HCT116 (cell line): Measurements from ENCODE around the gene MEGF8. TPM values are rescaled to one million over a fixed set of nuclear protein-coding genes. Genes with fewer than 3 reads are reported as not detected.

Experiments used
- ATAC-seq: fragments of 200-7000 bp; cut with Tn5 transposase; 2 replicates; pipeline ENCODE4 v1.9.1; 2020; ENCODE audit warnings: mild to moderate bottlenecking, moderate library complexity
- BruUV-seq: library from RNA; stranded (reverse); fragments of 400-500 nt; replicated peaks from 2 replicates; lab custom pipeline; 2021; lab: Mats Ljungman, UMichigan
- CTCF ChIA-PET: fragments of 300-600 bp; sonication (Branson Sonifier 250); formaldehyde crosslinking; loops from one replicate; lab custom pipeline; 2021; ENCODE audit warnings: antibody characterized with exemption; lab: Charles Lee
- POLR2A ChIA-PET: fragments of 300-600, 350-600 bp; sonication (Branson Sonifier 250); formaldehyde crosslinking; loops from one replicate; lab custom pipeline; 2021; ENCODE audit warnings: antibody characterized with exemption; lab: Charles Lee
- RAD21 ChIA-PET, 2 experiments: fragments of 300-600 bp; sonication (Branson Sonifier 250); formaldehyde crosslinking; loops; one replicate each; lab custom pipeline; 2023; ENCODE audit warnings: low total read pairs in 2 of 2; ENCODE audit not compliant: uncharacterized antibody in 2 of 2, unreplicated experiment in 2 of 2, low non-redundant PET in 1 of 2; lab: Charles Lee
- DNase-seq: peaks from one replicate; pipeline ENCODE4 v3.0.0-alpha.2; 2010; ENCODE audit warnings: low read depth, low spot score
- H2AFZ ChIP-seq: fragments of 200-600 bp; shearing (Covaris generic), sonication (generic); 2 replicates; pipeline ENCODE4 v1.6.1; 2017; ENCODE audit warnings: low read depth, mixed run types, mixed read lengths, antibody characterized with exemption, low read length; ENCODE audit not compliant: poor library complexity, severe bottlenecking
- H3K27ac ChIP-seq: 2 replicates; pipeline ENCODE4 v1.5.1; 2012; ENCODE audit warnings: low read depth, low read length
- H3K27me3 ChIP-seq: fragments of 200-600 bp; sonication (generic); 2 replicates; pipeline ENCODE4 v1.6.1; 2016; ENCODE audit warnings: mixed run types, low read length, mixed read lengths; ENCODE audit not compliant: insufficient read depth
- H3K36me3 ChIP-seq, 2 experiments: fragments of 200-500 bp in 1 of 2; fragments of 200-600 bp in 1 of 2; sonication (Bioruptor generic) in 1 of 2; sonication (generic) in 1 of 2; 2 replicates each; pipeline versions ENCODE4 v1.5.1 to v1.6.1; 2014 to 2016; ENCODE audit warnings: low read length in 2 of 2, inconsistent platforms in 1 of 2, mixed read lengths in 1 of 2, mixed run types in 1 of 2; ENCODE audit not compliant: insufficient read depth in 2 of 2, control insufficient read depth in 1 of 2
- H3K4me1 ChIP-seq, 2 experiments: fragments of 200-600 bp in 1 of 2; sonication (generic) in 1 of 2; 2 replicates each; pipeline versions ENCODE4 v1.5.1 to v1.6.1; 2012 to 2017; ENCODE audit warnings: low read length in 2 of 2, inconsistent platforms in 1 of 2, mild to moderate bottlenecking in 1 of 2, mixed read lengths in 1 of 2, mixed run types in 1 of 2, moderate library complexity in 1 of 2; ENCODE audit not compliant: insufficient read depth in 2 of 2, control insufficient read depth in 1 of 2
- H3K4me2 ChIP-seq: fragments of 200-600 bp; sonication (generic); 2 replicates; pipeline ENCODE4 v1.6.1; 2017; ENCODE audit warnings: mixed run types, low read length, mixed read lengths
- H3K4me3 ChIP-seq, 2 experiments: fragments of 200-600 bp in 1 of 2; sonication (generic) in 1 of 2; replicated peaks in 1 of 2; 2 replicates each; pipeline ENCODE4 v1.5.1; 2011 to 2016; ENCODE audit warnings: low read length in 2 of 2, control low read depth in 1 of 2, low read depth in 1 of 2, mild to moderate bottlenecking in 1 of 2, mixed read lengths in 1 of 2, mixed run types in 1 of 2
- H3K79me2 ChIP-seq: fragments of 200-600 bp; sonication (generic); 2 replicates; pipeline ENCODE4 v1.6.1; 2017; ENCODE audit warnings: mild to moderate bottlenecking, mixed run types, low read length, moderate library complexity, mixed read lengths; ENCODE audit not compliant: insufficient read depth
- H3K9ac ChIP-seq: fragments of 200-600 bp; sonication (generic); 2 replicates; pipeline ENCODE4 v1.6.1; 2016; ENCODE audit warnings: low read length, mixed read lengths
- H3K9me2 ChIP-seq: fragments of 200-600 bp; sonication (generic), shearing (Covaris generic); 2 replicates; pipeline ENCODE4 v1.6.1; 2017; ENCODE audit warnings: mixed run types, mild to moderate bottlenecking, moderate library complexity; ENCODE audit not compliant: insufficient read depth
- H3K9me3 ChIP-seq, 2 experiments: fragments of 200-500 bp in 1 of 2; fragments of 200-600 bp in 1 of 2; sonication (Bioruptor generic) in 1 of 2; sonication (generic) in 1 of 2; 2 replicates each; pipeline ENCODE4 v1.6.1; 2014 to 2017; ENCODE audit warnings: low read length in 2 of 2, mixed read lengths in 2 of 2, inconsistent platforms in 1 of 2, low read depth in 1 of 2, mild to moderate bottlenecking in 1 of 2, mixed run types in 1 of 2, moderate library complexity in 1 of 2; ENCODE audit not compliant: control insufficient read depth in 1 of 2, insufficient read depth in 1 of 2
- H4K20me1 ChIP-seq: fragments of 200-600 bp; sonication (generic), shearing (Covaris generic); 2 replicates; pipeline ENCODE4 v1.6.1; 2017; ENCODE audit warnings: mixed run types, mild to moderate bottlenecking, moderate library complexity; ENCODE audit not compliant: insufficient read depth
- CBX3 ChIP-seq: IDR thresholded peaks from 2 replicates; pipeline ENCODE4 v1.6.1; 2012; ENCODE audit warnings: low read depth
- CEBPB ChIP-seq: IDR thresholded peaks from 2 replicates; pipeline ENCODE4 v1.6.1; 2012; ENCODE audit warnings: low read depth
- EGR1 ChIP-seq: IDR thresholded peaks from 2 replicates; pipeline ENCODE4 v1.6.1; 2012; ENCODE audit warnings: low read depth
- ELF1 ChIP-seq: IDR thresholded peaks from 2 replicates; pipeline ENCODE4 v1.6.1; 2012; ENCODE audit warnings: low read depth, borderline replicate concordance
- EZH2 ChIP-seq: fragments of 200-600 bp; sonication (generic); IDR thresholded peaks from 2 replicates; pipeline ENCODE4 v1.6.1; 2017; ENCODE audit warnings: antibody characterized with exemption, mixed run types
- EZH2phosphoT487 ChIP-seq: fragments of 200-600 bp; IDR thresholded peaks from 2 replicates; pipeline ENCODE4 v1.6.1; 2018; ENCODE audit warnings: antibody characterized with exemption, borderline replicate concordance
- FOSL1 ChIP-seq: IDR thresholded peaks from 2 replicates; pipeline ENCODE4 v1.6.1; 2012; ENCODE audit warnings: low read depth
- JUND ChIP-seq: IDR thresholded peaks from 2 replicates; pipeline ENCODE4 v1.6.1; 2012
- POLR2A ChIP-seq: IDR thresholded peaks from 2 replicates; pipeline ENCODE4 v1.7.0; 2011; ENCODE audit warnings: borderline replicate concordance; ENCODE audit not compliant: insufficient read depth, insufficient read length; ENCODE audit errors: extremely low read depth
- POLR2AphosphoS5 ChIP-seq: IDR thresholded peaks from 2 replicates; pipeline ENCODE4 v1.6.1; 2011; ENCODE audit warnings: mild to moderate bottlenecking, low read depth, low read length, moderate library complexity
- SIN3A ChIP-seq: IDR thresholded peaks from 2 replicates; pipeline ENCODE4 v1.6.1; 2012; ENCODE audit warnings: low read depth
- SP1 ChIP-seq: IDR thresholded peaks from 2 replicates; pipeline ENCODE4 v1.6.1; 2012; ENCODE audit warnings: low read depth
- SRF ChIP-seq: IDR thresholded peaks from 2 replicates; pipeline ENCODE4 v1.6.1; 2012; ENCODE audit warnings: low read depth
- TCF7L2 ChIP-seq: IDR thresholded peaks from 2 replicates; pipeline ENCODE4 v1.7.0; 2011; ENCODE audit warnings: borderline replicate concordance, inconsistent platforms; ENCODE audit not compliant: insufficient read depth, insufficient read length; ENCODE audit errors: extremely low read depth
- YY1 ChIP-seq: IDR thresholded peaks from 2 replicates; pipeline ENCODE4 v1.6.1; 2011; ENCODE audit warnings: low read length, low read depth, moderate library complexity, mild to moderate bottlenecking; ENCODE audit not compliant: insufficient replicate concordance; ENCODE audit errors: extremely low read depth
- ZFX ChIP-seq: fragments of 450-650 bp; IDR thresholded peaks from 2 replicates; pipeline ENCODE4 v1.6.1; 2017
- ZNF274 ChIP-seq: fragments of 200-500 bp; sonication (Bioruptor generic); IDR thresholded peaks from 2 replicates; pipeline ENCODE4 v1.6.1; 2014; ENCODE audit warnings: mild to moderate bottlenecking, low read depth, low read length, inconsistent platforms
- intact Hi-C: fragments of 100-400 bp; cut with micrococcal nuclease; formaldehyde crosslinking; loops from 2 replicates; pipeline ENCODE4 v1.10.0; 2022
- total RNA-seq: library from RNA; stranded (reverse); gene quantifications from one replicate; pipeline ENCODE4 v1.2.1, GENCODE V29; 2021; ENCODE audit not compliant: unreplicated experiment
- TF ChIP-seq, protein P1 (sequence below): IDR thresholded peaks from 2 replicates; pipeline ENCODE4 v1.6.1; 2011; ENCODE audit warnings: mild to moderate bottlenecking, low read length, moderate library complexity; ENCODE audit not compliant: insufficient replicate concordance; ENCODE audit errors: extremely low read depth
- TF ChIP-seq, protein P2 (sequence below): IDR thresholded peaks from 2 replicates; pipeline ENCODE4 v1.6.1; 2012
- TF ChIP-seq, protein P3 (sequence below): IDR thresholded peaks from 2 replicates; pipeline ENCODE4 v1.6.1; 2012

The MEGF8 gene
- total RNA-seq, 1 experiment from 2014 or later: 24.0 TPM

DNA sequence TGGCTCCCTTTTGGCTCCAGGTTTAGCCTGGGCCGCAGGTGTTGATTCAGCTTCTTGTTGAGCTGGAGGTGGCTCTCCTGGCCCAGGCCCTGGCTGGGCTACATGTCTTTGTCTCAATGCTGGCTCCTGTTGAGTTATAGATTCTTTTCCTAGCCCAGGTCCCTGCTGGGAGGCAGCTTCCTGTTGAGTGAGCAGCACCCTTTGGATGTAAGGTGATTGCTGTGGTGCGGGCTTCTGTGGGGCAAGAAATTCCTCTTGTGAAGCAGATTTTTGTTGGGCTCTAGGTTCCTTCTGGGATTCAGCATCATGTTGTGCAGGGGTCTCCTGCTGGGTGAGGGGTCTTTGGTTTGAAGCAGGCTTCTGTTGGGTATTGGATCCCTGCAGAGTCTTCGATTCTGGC lies 101.2 kb downstream of the MEGF8 start (continued):
- TF ChIP-seq SP1 (no peak), FOSL1 (no peak), CEBPB (no peak), ZFX (no peak), ELF1 (no peak), SRF (no peak), CBX3 (no peak), JUND (no peak)

DNA sequence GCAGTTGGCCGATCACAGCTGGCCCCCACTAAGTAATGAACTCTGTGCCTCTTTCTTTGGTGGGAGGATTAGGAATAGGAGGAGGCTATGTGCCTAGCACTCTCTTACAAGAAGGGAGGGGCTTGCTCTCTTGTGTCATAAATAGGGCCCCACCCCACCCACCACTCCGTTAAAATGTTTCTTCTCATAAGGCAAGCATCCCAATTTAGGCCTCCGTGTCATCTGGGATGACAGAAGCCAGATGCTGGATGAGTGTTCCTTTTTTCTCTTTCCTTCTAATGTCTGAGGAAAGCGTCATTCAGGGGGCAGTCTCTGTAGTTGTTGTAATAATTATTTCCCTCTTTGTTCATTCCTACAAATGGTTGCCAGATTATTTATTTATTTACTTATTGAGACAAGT lies 101.9 kb downstream of the MEGF8 start, which contains the start of gene LIPE:
Gene LIPE (minus strand): TSS at position 76 of the 400 bp plus-strand sequence. CDS start 239 bp downstream, outside the sequence.
- ChIA-PET CTCF (interaction anchor here (1.7 kb wide), 1 partner anchor 13 kb away, joined by 4 read pairs; no protein-coding TSS in a partner anchor), POLR2A (no interaction called here), RAD21 (no interaction called here)
- DNase-seq: no peak
- no peaks in the 10 kb centered on the region for H3K79me2 ChIP-seq
- H3K4me2 ChIP-seq: no peak within 1 kb of the TSS
- no peak for TF ChIP-seq ZNF274
- no peak for TF ChIP-seq EGR1
- no peak for TF ChIP-seq EZH2phosphoT487
- TF ChIP-seq SIN3A: no peak
- TF ChIP-seq ELF1: no peak
- TF ChIP-seq, protein P1, sequence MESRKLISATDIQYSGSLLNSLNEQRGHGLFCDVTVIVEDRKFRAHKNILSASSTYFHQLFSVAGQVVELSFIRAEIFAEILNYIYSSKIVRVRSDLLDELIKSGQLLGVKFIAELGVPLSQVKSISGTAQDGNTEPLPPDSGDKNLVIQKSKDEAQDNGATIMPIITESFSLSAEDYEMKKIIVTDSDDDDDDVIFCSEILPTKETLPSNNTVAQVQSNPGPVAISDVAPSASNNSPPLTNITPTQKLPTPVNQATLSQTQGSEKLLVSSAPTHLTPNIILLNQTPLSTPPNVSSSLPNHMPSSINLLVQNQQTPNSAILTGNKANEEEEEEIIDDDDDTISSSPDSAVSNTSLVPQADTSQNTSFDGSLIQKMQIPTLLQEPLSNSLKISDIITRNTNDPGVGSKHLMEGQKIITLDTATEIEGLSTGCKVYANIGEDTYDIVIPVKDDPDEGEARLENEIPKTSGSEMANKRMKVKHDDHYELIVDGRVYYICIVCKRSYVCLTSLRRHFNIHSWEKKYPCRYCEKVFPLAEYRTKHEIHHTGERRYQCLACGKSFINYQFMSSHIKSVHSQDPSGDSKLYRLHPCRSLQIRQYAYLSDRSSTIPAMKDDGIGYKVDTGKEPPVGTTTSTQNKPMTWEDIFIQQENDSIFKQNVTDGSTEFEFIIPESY: no peak
- TF ChIP-seq, protein P2, sequence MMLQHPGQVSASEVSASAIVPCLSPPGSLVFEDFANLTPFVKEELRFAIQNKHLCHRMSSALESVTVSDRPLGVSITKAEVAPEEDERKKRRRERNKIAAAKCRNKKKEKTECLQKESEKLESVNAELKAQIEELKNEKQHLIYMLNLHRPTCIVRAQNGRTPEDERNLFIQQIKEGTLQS: no peak
- no peak for TF ChIP-seq FOSL1
- TF ChIP-seq CBX3: no peak
- TF ChIP-seq ZFX: no peak
- no peak for TF ChIP-seq POLR2A
- no peak for TF ChIP-seq SRF
- TF ChIP-seq CEBPB: no peak
- TF ChIP-seq POLR2AphosphoS5: no peak
- no peak for TF ChIP-seq TCF7L2
- no peak for TF ChIP-seq EZH2
- TF ChIP-seq YY1: no peak
- TF ChIP-seq, protein P3, sequence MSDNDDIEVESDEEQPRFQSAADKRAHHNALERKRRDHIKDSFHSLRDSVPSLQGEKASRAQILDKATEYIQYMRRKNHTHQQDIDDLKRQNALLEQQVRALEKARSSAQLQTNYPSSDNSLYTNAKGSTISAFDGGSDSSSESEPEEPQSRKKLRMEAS: no peak
- no peaks in the 10 kb centered on the region for H3K36me3 ChIP-seq
- no peaks in the 10 kb centered on the region for H4K20me1 ChIP-seq
- H3K9ac ChIP-seq: no peak within 1 kb of the TSS
- H3K9me3 ChIP-seq: no peaks in the 10 kb centered on the region
- ATAC-seq: no peak
- no peak within 1 kb of the TSS for H3K27ac ChIP-seq
- H3K4me3 ChIP-seq: no peak within 1 kb of the TSS
- BruUV-seq: no TSS peak
- H3K4me1 ChIP-seq: peaks cover 8 to 23% of the 10 kb centered on the region in 2 experiments; a peak in 2 of 4 replicates
- intact Hi-C loops: no loop called here
- no peak within 1 kb of the TSS for H2AFZ ChIP-seq
- H3K9me2 ChIP-seq: no peaks in the 10 kb centered on the region
- H3K27me3 ChIP-seq: no peaks in the 10 kb centered on the region
